ENCODE results near the gene CDC14B. TPM values are rescaled to one million over a fixed set of nuclear protein-coding genes. Genes with fewer than 3 reads are reported as not detected.

Gene CDC14B
- total RNA-seq, 1 experiment from 2014 or later, result 14.4 TPM

GRCh38 chr9:96626912-96627311 lies 7.3 kb upstream of the CDC14B start:
- DNase-seq (ENCODE audit: low spot score), result no peak

- no peak for DNase-seq (ENCODE audit: low spot score)
Measured at GRCh38 chr9:96621618-96622017, 2.0 kb upstream of the CDC14B start.

GRCh38 chr9:96620832-96621269 lies 1.2 kb upstream of the CDC14B start:
- DNase-seq (ENCODE audit: low spot score), result no peak

- DNase-seq (ENCODE audit: low spot score), result no peak
Measured at GRCh38 chr9:96620181-96620514, 505 bp upstream of the CDC14B start.

GRCh38 chr9:96619124-96619465 lies 548 bp downstream of the CDC14B start:
- no peak for DNase-seq (ENCODE audit: low spot score)

- no peak for DNase-seq (ENCODE audit: low spot score)
Measured at GRCh38 chr9:96618209-96619123, 1.2 kb downstream of the CDC14B start.

GRCh38 chr9:96617439-96618185 lies 2.0 kb downstream of the CDC14B start:
- no peak for DNase-seq (ENCODE audit: low spot score)

- no peak for DNase-seq (ENCODE audit: low spot score)
Measured at GRCh38 chr9:96616817-96617438, 2.7 kb downstream of the CDC14B start.

- no peak for DNase-seq (ENCODE audit: low spot score)
Measured at GRCh38 chr9:96615411-96615810, 4.2 kb downstream of the CDC14B start.

GRCh38 chr9:96614664-96615063 lies 5.0 kb downstream of the CDC14B start:
- peak; percentile 30 for DNase-seq (ENCODE audit: low spot score)

GRCh38 chr9:96612966-96613589 lies 6.6 kb downstream of the CDC14B start:
- no peak for DNase-seq (ENCODE audit: low spot score)

GRCh38 chr9:96612105-96612965 lies 7.3 kb downstream of the CDC14B start:
- DNase-seq (ENCODE audit: low spot score), result peak; percentile 79

GRCh38 chr9:96611302-96611701 lies 8.3 kb downstream of the CDC14B start:
- DNase-seq (ENCODE audit: low spot score), result no peak

- DNase-seq (ENCODE audit: low spot score), result no peak
Measured at GRCh38 chr9:96609732-96610131, 9.9 kb downstream of the CDC14B start.

GRCh38 chr9:96607971-96608370 lies 11.7 kb downstream of the CDC14B start:
- no peak for DNase-seq (ENCODE audit: low spot score)

GRCh38 chr9:96605328-96605727 lies 14.3 kb downstream of the CDC14B start:
- DNase-seq (ENCODE audit: low spot score), result no peak

GRCh38 chr9:96604004-96604319 lies 15.7 kb downstream of the CDC14B start:
- DNase-seq (ENCODE audit: low spot score), result no peak

GRCh38 chr9:96603305-96604003 lies 16.2 kb downstream of the CDC14B start:
- no peak for DNase-seq (ENCODE audit: low spot score)

GRCh38 chr9:96599298-96599697 lies 20.3 kb downstream of the CDC14B start:
- no peak for DNase-seq (ENCODE audit: low spot score)

GRCh38 chr9:96596601-96597111 lies 23.0 kb downstream of the CDC14B start:
- DNase-seq (ENCODE audit: low spot score), result no peak

Data from H4 (cell line).